ENCODE measurements around the gene CAPZA1.

Gene CAPZA1

GRCh38 chr1:112619518-112620376, at the start of gene CAPZA1:
CAPZA1 (plus strand) TSS chr1:112619832; CDS start chr1:112619845, 13 bp downstream.
- no peak for TF ChIP-seq CTCF (IDR thresholded peaks at IDR 0.05; ENCODE audit: insufficient read depth, low read depth, low read length, missing control alignments)
- peak within 1 kb of the TSS; percentile 76 for H3K4me3 ChIP-seq (ENCODE audit: low read depth, low read length)
- DNase-seq (ENCODE audit: low read depth): peak; percentile 96

- no peak for TF ChIP-seq CTCF (IDR thresholded peaks at IDR 0.05; ENCODE audit: insufficient read depth, low read depth, low read length, missing control alignments)
- no peak for DNase-seq (ENCODE audit: low read depth)
- H3K4me3 ChIP-seq (ENCODE audit: low read depth, low read length): no peak overlapping the region
Measured at GRCh38 chr1:112575154-112575804, 44.4 kb upstream of the CAPZA1 start.

DNA sequence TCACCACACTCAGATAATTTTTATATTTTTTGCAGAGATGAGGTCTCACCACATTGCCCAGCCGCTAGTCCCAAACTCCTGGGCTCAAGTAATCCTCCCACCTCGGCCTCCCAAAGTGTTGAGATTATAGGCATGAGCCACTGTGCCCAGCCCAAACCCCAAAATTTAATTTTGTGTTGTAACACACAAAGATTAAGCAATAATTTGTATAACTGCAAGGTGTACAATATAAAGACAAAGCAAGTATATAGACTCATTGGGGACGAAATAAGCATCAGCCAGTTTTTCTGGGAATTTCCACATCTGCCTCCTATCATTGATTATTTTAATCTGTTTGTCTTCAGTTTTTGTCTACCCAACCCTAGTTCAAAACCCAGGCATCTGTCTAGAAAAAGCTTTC, 43.4 kb upstream of the CAPZA1 start:
- no peak overlapping the region for H3K4me3 ChIP-seq (ENCODE audit: low read depth, low read length)
- DNase-seq (ENCODE audit: low read depth): no peak
- no peak for TF ChIP-seq CTCF (IDR thresholded peaks at IDR 0.05; ENCODE audit: insufficient read depth, low read depth, low read length, missing control alignments)

DNA sequence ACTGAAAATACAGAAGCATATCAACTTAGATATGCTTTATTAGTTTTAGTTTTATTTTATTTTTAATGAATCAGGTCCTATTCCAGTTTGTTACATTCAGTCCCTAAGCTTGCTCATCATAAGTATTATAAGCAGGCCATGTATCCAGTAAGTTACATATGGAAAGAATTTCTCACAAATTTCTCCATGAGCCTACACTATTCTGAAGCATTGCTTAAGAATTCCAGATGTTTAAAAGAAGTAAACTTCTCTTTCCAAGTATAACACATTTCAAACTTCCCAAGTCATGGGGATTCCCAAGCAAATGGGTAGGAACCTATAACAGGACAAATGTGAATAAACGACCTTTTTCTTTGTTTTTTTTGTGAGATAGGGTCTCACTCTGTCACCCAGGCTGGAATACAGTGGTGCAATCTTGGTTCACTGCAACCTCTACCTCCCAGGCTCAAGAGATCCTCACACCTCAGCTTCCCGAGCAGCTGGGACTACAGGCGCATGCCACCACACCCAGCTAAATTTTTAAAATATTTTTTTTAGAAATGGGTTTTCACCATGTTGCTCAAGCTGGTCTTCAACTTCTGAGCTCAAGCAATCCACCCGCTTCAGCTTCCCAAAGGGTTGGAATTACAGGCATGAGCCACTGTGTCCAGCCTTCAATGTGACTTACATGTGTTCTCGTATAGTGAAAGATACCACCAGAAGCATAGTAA, 39.7 kb upstream of the CAPZA1 start:
- no peak overlapping the region for H3K4me3 ChIP-seq (ENCODE audit: low read depth, low read length)
- TF ChIP-seq CTCF (IDR thresholded peaks at IDR 0.05; ENCODE audit: insufficient read depth, low read depth, low read length, missing control alignments): no peak
- DNase-seq (ENCODE audit: low read depth): no peak

DNA sequence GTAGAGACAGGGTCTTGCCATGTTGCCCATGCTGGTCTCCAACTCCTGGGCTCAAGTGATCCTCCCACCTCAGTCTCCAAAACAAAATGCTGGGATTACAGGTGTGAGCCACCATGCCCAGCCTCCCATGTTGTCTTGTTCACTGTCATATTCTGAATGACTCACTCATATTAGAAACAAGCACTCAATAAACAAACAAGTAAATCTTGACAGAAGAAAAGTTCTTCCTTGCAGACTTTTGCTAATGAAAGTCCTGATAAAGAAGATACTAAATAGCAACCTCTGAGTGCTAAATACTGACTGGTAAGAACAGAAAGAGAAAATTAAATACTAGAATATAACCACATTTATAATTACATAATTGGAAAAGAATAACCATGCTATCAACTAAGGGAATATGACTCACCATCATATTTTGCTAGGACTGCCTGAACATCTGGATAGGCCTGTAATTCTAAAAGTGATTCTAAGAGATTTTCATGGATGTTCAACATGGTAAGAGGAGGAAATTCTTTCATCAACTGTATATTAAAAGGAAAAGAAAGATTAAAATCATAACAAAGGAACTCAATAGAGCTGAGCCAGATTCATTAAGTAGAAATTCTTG, 37.9 kb upstream of the CAPZA1 start:
- no peak for DNase-seq (ENCODE audit: low read depth)
- TF ChIP-seq CTCF (IDR thresholded peaks at IDR 0.05; ENCODE audit: insufficient read depth, low read depth, low read length, missing control alignments): no peak
- H3K4me3 ChIP-seq (ENCODE audit: low read depth, low read length): no peak overlapping the region

- DNase-seq (ENCODE audit: low read depth): no peak
- H3K4me3 ChIP-seq (ENCODE audit: low read depth, low read length): no peak overlapping the region
- TF ChIP-seq CTCF (IDR thresholded peaks at IDR 0.05; ENCODE audit: insufficient read depth, low read depth, low read length, missing control alignments): no peak
Measured at GRCh38 chr1:112583366-112583765, 36.3 kb upstream of the CAPZA1 start.
